Measurements from ENCODE around the gene ENO1. TPM values are rescaled to one million over a fixed set of nuclear protein-coding genes. Genes with fewer than 3 reads are reported as not detected.

Gene ENO1
- total and polyA plus RNA-seq, 4 donors: 270 to 499 (median 380) TPM

DNA sequence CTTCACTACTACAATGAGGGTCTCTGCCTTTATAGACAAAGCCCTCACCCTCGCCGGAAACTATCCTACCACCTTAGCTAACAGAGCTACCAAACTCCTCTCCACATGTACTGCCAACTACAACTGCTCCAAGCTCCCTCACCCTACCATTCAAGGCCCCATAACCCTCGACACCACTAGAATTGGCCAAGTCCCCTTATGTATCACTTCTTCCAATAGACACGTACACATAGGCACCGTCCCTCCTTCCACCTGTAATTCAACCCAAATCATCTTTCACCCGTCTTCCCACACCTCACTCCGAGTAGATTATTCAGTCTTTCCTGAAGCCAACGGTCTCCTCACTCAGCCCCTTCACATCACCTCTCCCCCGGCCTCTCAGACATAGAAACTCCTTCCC lies 47.5 kb upstream of the ENO1 start:
- TF ChIP-seq RAD21 (IDR thresholded peaks at IDR 0.05) (no peak), REST (IDR thresholded peaks at IDR 0.05) (no peak), NR2F2 (IDR thresholded peaks at IDR 0.05) (no peak), MAX (IDR thresholded peaks at IDR 0.05) (no peak), TAF1 (conservative IDR thresholded peaks at IDR 0.05) (no peak), RXRA (IDR thresholded peaks at IDR 0.05) (no peak), JUND (IDR thresholded peaks at IDR 0.05) (no peak), YY1 (IDR thresholded peaks at IDR 0.05) (no peak), FOXA2 (IDR thresholded peaks at IDR 0.05) (no peak), SP1 (IDR thresholded peaks at IDR 0.05) (no peak), GABPA (IDR thresholded peaks at IDR 0.05 in 1 of 2, conservative IDR thresholded peaks at IDR 0.05 in 1 of 2) (no peak), ATF3 (IDR thresholded peaks at IDR 0.05) (no peak), HNF4G (IDR thresholded peaks at IDR 0.05) (no peak), EGR1 (IDR thresholded peaks at IDR 0.05; ENCODE audit: low read depth in 2 of 2) (no peak), HNF4A (conservative IDR thresholded peaks at IDR 0.05) (no peak), FOXA1 (IDR thresholded peaks at IDR 0.05) (no peak)
- TF ChIP-seq, protein P1, sequence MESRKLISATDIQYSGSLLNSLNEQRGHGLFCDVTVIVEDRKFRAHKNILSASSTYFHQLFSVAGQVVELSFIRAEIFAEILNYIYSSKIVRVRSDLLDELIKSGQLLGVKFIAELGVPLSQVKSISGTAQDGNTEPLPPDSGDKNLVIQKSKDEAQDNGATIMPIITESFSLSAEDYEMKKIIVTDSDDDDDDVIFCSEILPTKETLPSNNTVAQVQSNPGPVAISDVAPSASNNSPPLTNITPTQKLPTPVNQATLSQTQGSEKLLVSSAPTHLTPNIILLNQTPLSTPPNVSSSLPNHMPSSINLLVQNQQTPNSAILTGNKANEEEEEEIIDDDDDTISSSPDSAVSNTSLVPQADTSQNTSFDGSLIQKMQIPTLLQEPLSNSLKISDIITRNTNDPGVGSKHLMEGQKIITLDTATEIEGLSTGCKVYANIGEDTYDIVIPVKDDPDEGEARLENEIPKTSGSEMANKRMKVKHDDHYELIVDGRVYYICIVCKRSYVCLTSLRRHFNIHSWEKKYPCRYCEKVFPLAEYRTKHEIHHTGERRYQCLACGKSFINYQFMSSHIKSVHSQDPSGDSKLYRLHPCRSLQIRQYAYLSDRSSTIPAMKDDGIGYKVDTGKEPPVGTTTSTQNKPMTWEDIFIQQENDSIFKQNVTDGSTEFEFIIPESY (IDR thresholded peaks at IDR 0.05): no peak
- TF ChIP-seq, protein P2, sequence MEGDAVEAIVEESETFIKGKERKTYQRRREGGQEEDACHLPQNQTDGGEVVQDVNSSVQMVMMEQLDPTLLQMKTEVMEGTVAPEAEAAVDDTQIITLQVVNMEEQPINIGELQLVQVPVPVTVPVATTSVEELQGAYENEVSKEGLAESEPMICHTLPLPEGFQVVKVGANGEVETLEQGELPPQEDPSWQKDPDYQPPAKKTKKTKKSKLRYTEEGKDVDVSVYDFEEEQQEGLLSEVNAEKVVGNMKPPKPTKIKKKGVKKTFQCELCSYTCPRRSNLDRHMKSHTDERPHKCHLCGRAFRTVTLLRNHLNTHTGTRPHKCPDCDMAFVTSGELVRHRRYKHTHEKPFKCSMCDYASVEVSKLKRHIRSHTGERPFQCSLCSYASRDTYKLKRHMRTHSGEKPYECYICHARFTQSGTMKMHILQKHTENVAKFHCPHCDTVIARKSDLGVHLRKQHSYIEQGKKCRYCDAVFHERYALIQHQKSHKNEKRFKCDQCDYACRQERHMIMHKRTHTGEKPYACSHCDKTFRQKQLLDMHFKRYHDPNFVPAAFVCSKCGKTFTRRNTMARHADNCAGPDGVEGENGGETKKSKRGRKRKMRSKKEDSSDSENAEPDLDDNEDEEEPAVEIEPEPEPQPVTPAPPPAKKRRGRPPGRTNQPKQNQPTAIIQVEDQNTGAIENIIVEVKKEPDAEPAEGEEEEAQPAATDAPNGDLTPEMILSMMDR (IDR thresholded peaks at IDR 0.05; ENCODE audit: low read depth, low read length, missing input control): no peak
- no peak overlapping the region for H3K27ac ChIP-seq (ENCODE audit: low read depth in 1 of 2, low read length in 2 of 2)
- H3K9me3 ChIP-seq (ENCODE audit: control insufficient read depth in 4 of 4, low read length in 3 of 4): no peaks in the 10 kb centered on the region
- 88% methylated on average over 9 of the region's 9 CpGs for WGBS
- no peaks in the 10 kb centered on the region for H3K36me3 ChIP-seq (ENCODE audit: control insufficient read depth in 4 of 4, insufficient read depth in 3 of 4, low read depth in 1 of 4, low read length in 3 of 4)
- H3K9ac ChIP-seq (ENCODE audit: low read depth in 1 of 2, low read length in 2 of 2): no peak overlapping the region
- no peaks in the 10 kb centered on the region for H3K4me1 ChIP-seq (ENCODE audit: control insufficient read depth in 4 of 4, insufficient read depth in 4 of 4, low read length in 3 of 4)
- H3K4me3 ChIP-seq (ENCODE audit: low read depth in 1 of 3, low read length in 3 of 3): no peak overlapping the region
- DNase-seq (ENCODE audit: low spot score): no peak
- peaks cover 0 to 2% (median 0%) of the 10 kb centered on the region in 4 donors for H3K27me3 ChIP-seq (ENCODE audit: control insufficient read depth in 4 of 4, insufficient read depth in 4 of 4, low read length in 3 of 4)
